Activated T-cell treated with anti-CD3 and anti-CD28 coated beads for 24 hours (primary cell): ENCODE data around the gene C22orf39.
"Not testable (repeated sequence)": the region's sequence is repeated elsewhere in the genome, so short reads cannot be mapped to it uniquely, and the experiment has no call there.

Experiments used
- DNase-seq: peaks from one replicate; pipeline ENCODE4 v3.0.0-alpha.2; 2020; ENCODE audit warnings: low read depth

The C22orf39 gene

GRCh38 chr22:19453718-19454117 lies 6.2 kb upstream of the C22orf39 start:
- DNase-seq: no peak

- no peak for DNase-seq
These were observed 4.1 kb upstream of the C22orf39 start for GRCh38 chr22:19451570-19451969.

- no peak for DNase-seq
These were observed 3.1 kb upstream of the C22orf39 start for GRCh38 chr22:19450363-19451175.

GRCh38 chr22:19449422-19449767 lies 1.9 kb upstream of the C22orf39 start:
- DNase-seq: no peak

- DNase-seq: peak; percentile 38
These were observed 1.4 kb upstream of the C22orf39 start for GRCh38 chr22:19448739-19449421.

- no peak for DNase-seq
These were observed 631 bp upstream of the C22orf39 start for GRCh38 chr22:19448076-19448607.

- no peak for DNase-seq
These were observed 745 bp downstream of the C22orf39 start for GRCh38 chr22:19446603-19447329.

- DNase-seq: not testable (repeated sequence)
These were observed 2.1 kb downstream of the C22orf39 start for GRCh38 chr22:19445279-19445982.

GRCh38 chr22:19443544-19444211 lies 3.8 kb downstream of the C22orf39 start:
- DNase-seq: no peak

- DNase-seq: no peak
These were observed 5.3 kb downstream of the C22orf39 start for GRCh38 chr22:19442166-19442565.

- no peak for DNase-seq
These were observed 6.9 kb downstream of the C22orf39 start for GRCh38 chr22:19440411-19441195.

GRCh38 chr22:19438298-19438697 lies 9.2 kb downstream of the C22orf39 start:
- no peak for DNase-seq

GRCh38 chr22:19436444-19437161 lies 10.9 kb downstream of the C22orf39 start:
- DNase-seq: not testable (repeated sequence)

GRCh38 chr22:19434829-19435580 lies 12.5 kb downstream of the C22orf39 start:
- DNase-seq: no peak

GRCh38 chr22:19434401-19434800 lies 13.1 kb downstream of the C22orf39 start:
- DNase-seq: no peak

GRCh38 chr22:19432133-19432851 lies 15.2 kb downstream of the C22orf39 start, which contains the start of gene MRPL40:
TSS of gene MRPL40 (plus strand) at chr22:19432545. CDS start at chr22:19432555, 10 bp downstream.
- peak; percentile 90 for DNase-seq

GRCh38 chr22:19431649-19432132 lies 15.8 kb downstream of the C22orf39 start, which contains the start of gene HIRA:
TSS of gene HIRA (minus strand) at chr22:19431733. CDS start at chr22:19431476, 257 bp downstream.
- DNase-seq: peak; percentile 86
